Measurements from ENCODE around the gene ZNF292. TPM values are rescaled to one million over a fixed set of nuclear protein-coding genes. Genes with fewer than 3 reads are reported as not detected.

ZNF292 gene
- total and polyA plus RNA-seq, 2 donors (not counting 1 experiment from before 2014, with no cell fraction given): 10.1 to 84.1 TPM

DNA sequence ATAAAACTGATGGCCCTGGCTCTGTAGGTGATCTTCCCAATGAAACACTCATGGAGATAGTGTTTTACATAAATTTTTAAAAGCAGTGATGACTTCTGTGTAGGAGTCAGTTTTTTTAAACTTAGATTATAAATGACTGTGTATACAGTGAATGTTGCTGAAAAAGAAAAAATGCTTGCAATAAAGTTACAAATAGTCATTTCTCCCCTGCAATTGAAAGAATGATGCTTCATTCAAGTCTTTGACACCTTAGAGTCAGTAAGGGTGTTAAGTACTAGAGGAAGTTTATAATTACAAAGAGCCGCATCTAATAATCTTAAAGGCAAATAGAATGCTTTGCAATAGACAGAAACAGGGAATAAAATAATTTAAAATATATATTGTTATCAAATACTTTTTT lies 27.6 kb downstream of the ZNF292 start:
- WGBS (ENCODE audit: insufficient coverage): no CpG with 5 or more reads among the region's 1 CpG
- POLR2A ChIA-PET: no interaction called here
- Histone ChIP-seq H4K20me1 (ENCODE audit: control insufficient read depth, insufficient read depth, low read length, poor library complexity, severe bottlenecking) (peaks cover 55% of the 10 kb centered on the region), H3K27ac (ENCODE audit: low read length in 2 of 2) (peak overlapping the region in 1 of 2 donors; percentile 77), H3K79me2 (ENCODE audit: control insufficient read depth, insufficient read depth, low read length) (peaks cover 96% of the 10 kb centered on the region), H3K4me2 (replicated peaks; ENCODE audit: low read depth, low read length, poor library complexity, severe bottlenecking) (no peak overlapping the region), H2AFZ (ENCODE audit: insufficient read depth, low read depth, low read length, poor library complexity, severe bottlenecking) (no peak overlapping the region), H3K36me3 (replicated peaks in 1 of 2; ENCODE audit: control extremely low read depth in 1 of 2, control insufficient read depth in 1 of 2, extremely low read depth in 1 of 2, insufficient read depth in 2 of 2, low read length in 1 of 2) (peaks cover 9 to 13% of the 10 kb centered on the region in 2 experiments), H3K4me3 (ENCODE audit: control extremely low read depth in 1 of 5, extremely low read depth in 1 of 5, insufficient read depth in 1 of 5, low read depth in 2 of 5, low read length in 4 of 5) (no peak overlapping the region), H3K27me3 (replicated peaks in 1 of 4; ENCODE audit: control extremely low read depth in 1 of 4, control insufficient read depth in 3 of 4, insufficient read depth in 4 of 4, low read length in 3 of 4) (no peaks in the 10 kb centered on the region), H3K4me1 (ENCODE audit: control insufficient read depth in 2 of 2, insufficient read depth in 2 of 2, low read length in 2 of 2) (peaks cover 27 to 30% of the 10 kb centered on the region in 2 donors), H3K9me3 (ENCODE audit: control extremely low read depth in 1 of 3, control insufficient read depth in 2 of 3, insufficient read depth in 1 of 3, low read length in 2 of 3) (peaks cover 0 to 3% (median 0%) of the 10 kb centered on the region in 3 donors), H3K9ac (ENCODE audit: low read length) (no peak overlapping the region)
- intact Hi-C loops (cut with micrococcal nuclease): no loop called here
- no peak for ATAC-seq (ENCODE audit: low read depth)
- no peaks in the 10 kb centered on the region for H3K27me3 Mint-ChIP-seq
- TF ChIP-seq, protein P1, sequence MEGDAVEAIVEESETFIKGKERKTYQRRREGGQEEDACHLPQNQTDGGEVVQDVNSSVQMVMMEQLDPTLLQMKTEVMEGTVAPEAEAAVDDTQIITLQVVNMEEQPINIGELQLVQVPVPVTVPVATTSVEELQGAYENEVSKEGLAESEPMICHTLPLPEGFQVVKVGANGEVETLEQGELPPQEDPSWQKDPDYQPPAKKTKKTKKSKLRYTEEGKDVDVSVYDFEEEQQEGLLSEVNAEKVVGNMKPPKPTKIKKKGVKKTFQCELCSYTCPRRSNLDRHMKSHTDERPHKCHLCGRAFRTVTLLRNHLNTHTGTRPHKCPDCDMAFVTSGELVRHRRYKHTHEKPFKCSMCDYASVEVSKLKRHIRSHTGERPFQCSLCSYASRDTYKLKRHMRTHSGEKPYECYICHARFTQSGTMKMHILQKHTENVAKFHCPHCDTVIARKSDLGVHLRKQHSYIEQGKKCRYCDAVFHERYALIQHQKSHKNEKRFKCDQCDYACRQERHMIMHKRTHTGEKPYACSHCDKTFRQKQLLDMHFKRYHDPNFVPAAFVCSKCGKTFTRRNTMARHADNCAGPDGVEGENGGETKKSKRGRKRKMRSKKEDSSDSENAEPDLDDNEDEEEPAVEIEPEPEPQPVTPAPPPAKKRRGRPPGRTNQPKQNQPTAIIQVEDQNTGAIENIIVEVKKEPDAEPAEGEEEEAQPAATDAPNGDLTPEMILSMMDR (IDR thresholded peaks at IDR 0.05): no peak
- TF ChIP-seq EZH2 (IDR thresholded peaks at IDR 0.05; ENCODE audit: borderline replicate concordance, insufficient read depth, low read depth, low read length, poor library complexity, severe bottlenecking): no peak
- H3K4me3 Mint-ChIP-seq: no peak overlapping the region
- CTCF ChIA-PET: no interaction called here
- DNase-seq: no peak
- no peak overlapping the region for H3K27ac Mint-ChIP-seq
- no peaks in the 10 kb centered on the region for H3K9me3 Mint-ChIP-seq (ENCODE audit: insufficient read depth)
- peaks cover 59% of the 10 kb centered on the region for H3K4me1 Mint-ChIP-seq

DNA sequence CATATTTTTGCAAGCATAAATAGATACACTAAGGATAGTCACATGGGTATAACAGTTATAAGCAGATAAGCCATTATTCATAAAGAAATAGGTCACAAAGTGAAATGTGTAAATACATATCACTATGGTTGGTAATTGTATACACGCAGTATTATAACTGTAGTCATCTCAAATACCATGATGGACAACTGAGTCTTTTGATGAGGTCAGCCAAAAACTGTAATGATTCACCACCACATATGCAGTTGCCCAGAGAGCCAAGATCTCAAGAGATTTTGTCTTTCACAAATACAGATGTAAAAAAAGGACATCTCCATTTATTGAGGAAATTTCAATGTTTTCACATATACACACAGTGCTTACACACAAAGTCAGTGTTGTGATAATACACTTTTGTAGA lies 28.3 kb downstream of the ZNF292 start:
- Histone ChIP-seq H3K4me2 (replicated peaks; ENCODE audit: low read depth, low read length, poor library complexity, severe bottlenecking) (no peak overlapping the region), H2AFZ (ENCODE audit: insufficient read depth, low read depth, low read length, poor library complexity, severe bottlenecking) (no peak overlapping the region), H3K27me3 (replicated peaks in 1 of 4; ENCODE audit: control extremely low read depth in 1 of 4, control insufficient read depth in 3 of 4, insufficient read depth in 4 of 4, low read length in 3 of 4) (no peaks in the 10 kb centered on the region), H3K4me1 (ENCODE audit: control insufficient read depth in 2 of 2, insufficient read depth in 2 of 2, low read length in 2 of 2) (peaks cover 23 to 27% of the 10 kb centered on the region in 2 donors), H4K20me1 (ENCODE audit: control insufficient read depth, insufficient read depth, low read length, poor library complexity, severe bottlenecking) (peaks cover 55% of the 10 kb centered on the region), H3K27ac (ENCODE audit: low read length in 2 of 2) (no peak overlapping the region), H3K79me2 (ENCODE audit: control insufficient read depth, insufficient read depth, low read length) (peaks cover 95% of the 10 kb centered on the region), H3K9ac (ENCODE audit: low read length) (no peak overlapping the region), H3K9me3 (ENCODE audit: control extremely low read depth in 1 of 3, control insufficient read depth in 2 of 3, insufficient read depth in 1 of 3, low read length in 2 of 3) (peaks cover 0 to 3% (median 0%) of the 10 kb centered on the region in 3 donors), H3K4me3 (ENCODE audit: control extremely low read depth in 1 of 5, extremely low read depth in 1 of 5, insufficient read depth in 1 of 5, low read depth in 2 of 5, low read length in 4 of 5) (no peak overlapping the region), H3K36me3 (replicated peaks in 1 of 2; ENCODE audit: control extremely low read depth in 1 of 2, control insufficient read depth in 1 of 2, extremely low read depth in 1 of 2, insufficient read depth in 2 of 2, low read length in 1 of 2) (peaks cover 9 to 13% of the 10 kb centered on the region in 2 experiments)
- intact Hi-C loops (cut with micrococcal nuclease): no loop called here
- TF ChIP-seq, protein P1 (IDR thresholded peaks at IDR 0.05): no peak
- no peak for TF ChIP-seq EZH2 (IDR thresholded peaks at IDR 0.05; ENCODE audit: borderline replicate concordance, insufficient read depth, low read depth, low read length, poor library complexity, severe bottlenecking)
- H3K4me3 Mint-ChIP-seq: no peak overlapping the region
- H3K27me3 Mint-ChIP-seq: no peaks in the 10 kb centered on the region
- DNase-seq (no peak), ATAC-seq (ENCODE audit: low read depth) (no peak)
- ChIA-PET CTCF (no interaction called here), POLR2A (interaction anchor here (0.6 kb wide), 1 partner anchor 23 kb away, joined by 3 read pairs; no protein-coding TSS in a partner anchor)
- H3K4me1 Mint-ChIP-seq: peaks cover 54% of the 10 kb centered on the region
- no CpG with 5 or more reads among the region's 1 CpG for WGBS (ENCODE audit: insufficient coverage)
- H3K27ac Mint-ChIP-seq: no peak overlapping the region
- no peaks in the 10 kb centered on the region for H3K9me3 Mint-ChIP-seq (ENCODE audit: insufficient read depth)

All from B cell (primary cell).